K562 (cell line): Measurements from ENCODE around the gene PSMD8. TPM values are rescaled to one million over a fixed set of nuclear protein-coding genes. Genes with fewer than 3 reads are reported as not detected.

Source experiments
- GATA2 ChIP-seq: sonication (generic); formaldehyde crosslinking; IDR thresholded peaks from 2 replicates; pipeline ENCODE4 v1.4.0; 2020; ENCODE audit warnings: mild to moderate bottlenecking, missing genetic modification reagents
- HEY1 ChIP-seq: fragments of 250-450 bp; sonication (Bioruptor Pico); IDR thresholded peaks from 2 replicates; pipeline ENCODE4 v1.5.0; 2020; ENCODE audit warnings: mild to moderate bottlenecking, moderate library complexity, borderline replicate concordance
- IFI16 ChIP-seq: fragments of 250-450 bp; sonication (Bioruptor Pico); IDR thresholded peaks from 2 replicates; pipeline ENCODE4 v2.1.2; 2022; ENCODE audit warnings: mild to moderate bottlenecking, inconsistent platforms
- ILF3 ChIP-seq: fragments of 450-650 bp; IDR thresholded peaks from 2 replicates; pipeline ENCODE4 v1.6.1; 2018; ENCODE audit warnings: antibody characterized with exemption, mild to moderate bottlenecking, moderate library complexity, borderline replicate concordance
- JUND ChIP-seq, 2 experiments: IDR thresholded peaks; 2 replicates in 1 of 2; 3 replicates in 1 of 2; pipeline ENCODE4 v1.6.1; 2011; ENCODE audit warnings: borderline replicate concordance in 2 of 2, low read depth in 2 of 2, low read length in 2 of 2, improper control_type of control experiment in 1 of 2, missing biosample characterization in 1 of 2, missing genetic modification characterization in 1 of 2, missing genetic modification reagents in 1 of 2
- POLR2AphosphoS2 ChIP-seq: IDR thresholded peaks from 2 replicates; pipeline ENCODE4 v1.6.1; 2012; ENCODE audit warnings: low read length, improper control_type of control experiment
- U2AF2 ChIP-seq: fragments of 200-400 bp; formaldehyde crosslinking; optimal IDR thresholded peaks from 2 replicates; pipeline ENCODE3; 2017; ENCODE audit warnings: low read depth, mild to moderate bottlenecking, low read length
- ZBTB1 ChIP-seq: sonication (generic); formaldehyde crosslinking; IDR thresholded peaks from 2 replicates; pipeline ENCODE4 v1.8.1; 2023; ENCODE audit warnings: missing genetic modification reagents, low read depth, mild to moderate bottlenecking, borderline replicate concordance
- ZNF165 ChIP-seq: fragments of 250-450 bp; sonication (Bioruptor Pico); IDR thresholded peaks from 2 replicates; pipeline ENCODE4 v1.4.0; 2020; ENCODE audit warnings: borderline replicate concordance
- ZNF253 ChIP-seq: fragments of 250-450 bp; sonication (Bioruptor Pico); conservative IDR thresholded peaks from 2 replicates; pipeline ENCODE4 v1.6.1; 2021; ENCODE audit warnings: mild to moderate bottlenecking
- ZNF584 ChIP-seq: fragments of 200-800 bp; sonication (Bioruptor generic); IDR thresholded peaks from 2 replicates; pipeline ENCODE4 v1.6.1; 2016; ENCODE audit warnings: low read depth, mild to moderate bottlenecking, missing genetic modification characterization, missing compliant biosample characterization
- ZNF778 ChIP-seq: fragments of 450-650 bp; formaldehyde crosslinking; IDR thresholded peaks from 2 replicates; pipeline ENCODE4 v1.4.0; 2020; ENCODE audit warnings: mild to moderate bottlenecking, moderate library complexity
- polyA plus RNA-seq, 8 experiments: library from polyadenylated mRNA; depleted of rRNA in 4 of 8; stranded (reverse) in 5 of 8; unstranded in 3 of 8; fragments of >200 nt; fragmentation: Nextera tagmentation in 2 of 8; fragmentation: Illumina TruSeq in 1 of 8; extraction: Ambion mirVana in 2 of 8; extraction: Trizol in 1 of 8; gene quantifications; 2 replicates each; pipeline versions ENCODE4 v1.2.1 to v1.2.3, GENCODE V29; 2011 to 2014; ENCODE audit warnings: inconsistent platforms in 1 of 8, missing spikeins in 1 of 8
- total RNA-seq, 7 experiments: library from RNA; depleted of rRNA in 6 of 7; stranded (reverse); fragments of >200 nt in 6 of 7; fragmentation: Illumina TruSeq in 2 of 7; extraction: Trizol in 2 of 7; gene quantifications; 2 replicates each; pipeline versions ENCODE4 v1.2.1 to v1.2.3, GENCODE V29; 2011 to 2021; ENCODE audit warnings: low replicate concordance in 1 of 7
- TF ChIP-seq, protein P1 (sequence below): sonication (generic); formaldehyde crosslinking; IDR thresholded peaks from 2 replicates; pipeline ENCODE4 v1.8.0; 2022; ENCODE audit warnings: mild to moderate bottlenecking, missing genetic modification reagents, borderline replicate concordance
- TF ChIP-seq, protein P2 (sequence below): sonication (generic); formaldehyde crosslinking; IDR thresholded peaks from 2 replicates; pipeline ENCODE4 v1.8.1; 2023; ENCODE audit warnings: mild to moderate bottlenecking, missing genetic modification reagents
- TF ChIP-seq, protein P3 (sequence below): fragments of 200-800 bp; sonication (Bioruptor generic); IDR thresholded peaks from 2 replicates; pipeline ENCODE4 v1.6.1; 2017; ENCODE audit warnings: missing genetic modification characterization, missing compliant biosample characterization
- TF ChIP-seq, protein P4 (sequence below): fragments of 150-350 bp; IDR thresholded peaks from 2 replicates; pipeline ENCODE4 v1.6.1; 2014; ENCODE audit warnings: low read depth, mild to moderate bottlenecking, low read length, borderline replicate concordance
- TF ChIP-seq, protein P5 (sequence below): fragments of 250-450 bp; sonication (Bioruptor Pico); IDR thresholded peaks from 2 replicates; pipeline ENCODE4 v1.8.0; 2021; ENCODE audit warnings: borderline replicate concordance, mild to moderate bottlenecking, moderate library complexity; ENCODE audit not compliant: poor library complexity, severe bottlenecking

PSMD8 gene
- total and polyA plus RNA-seq, 9 of the 15 experiments (the other 6 are each of a cell fraction or from before 2014, with no cell fraction given), result 130 to 583 (median 315) TPM

DNA sequence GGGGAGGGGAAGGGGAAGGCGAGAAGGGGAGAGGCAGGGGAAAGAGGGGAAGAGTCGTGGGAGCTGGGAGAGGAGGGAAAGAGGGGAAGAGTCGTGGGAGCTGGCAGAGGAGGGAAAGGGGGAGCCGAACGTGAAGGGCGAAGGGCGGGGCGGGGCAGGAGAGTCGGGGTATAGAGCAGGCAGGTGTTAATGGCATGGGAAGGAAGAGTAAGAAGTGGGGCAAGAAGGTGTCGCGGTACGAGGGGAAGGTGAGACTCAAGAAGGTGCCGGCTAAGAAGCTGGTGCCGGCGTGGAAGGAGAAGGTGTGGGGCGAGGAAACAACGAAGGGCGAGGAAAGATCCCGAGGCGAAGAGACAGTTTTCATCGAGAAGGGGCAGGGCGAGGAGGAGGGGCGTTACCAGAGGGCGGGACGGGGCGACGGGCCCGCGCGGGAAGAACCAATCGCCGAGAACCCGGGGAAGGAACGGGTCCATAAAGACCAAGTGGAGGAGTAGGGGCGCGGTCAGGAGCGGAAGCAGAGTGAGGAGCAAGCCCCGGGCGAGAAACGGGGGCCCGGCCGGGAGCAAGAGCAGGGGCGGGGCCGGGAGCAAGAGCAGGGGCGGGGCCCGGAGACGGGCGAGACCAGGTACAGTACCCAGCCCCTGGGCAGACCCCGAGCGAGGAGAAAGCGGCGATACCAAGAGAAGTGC, 38.3 kb upstream of the PSMD8 start (continued):
- TF ChIP-seq, protein P1, sequence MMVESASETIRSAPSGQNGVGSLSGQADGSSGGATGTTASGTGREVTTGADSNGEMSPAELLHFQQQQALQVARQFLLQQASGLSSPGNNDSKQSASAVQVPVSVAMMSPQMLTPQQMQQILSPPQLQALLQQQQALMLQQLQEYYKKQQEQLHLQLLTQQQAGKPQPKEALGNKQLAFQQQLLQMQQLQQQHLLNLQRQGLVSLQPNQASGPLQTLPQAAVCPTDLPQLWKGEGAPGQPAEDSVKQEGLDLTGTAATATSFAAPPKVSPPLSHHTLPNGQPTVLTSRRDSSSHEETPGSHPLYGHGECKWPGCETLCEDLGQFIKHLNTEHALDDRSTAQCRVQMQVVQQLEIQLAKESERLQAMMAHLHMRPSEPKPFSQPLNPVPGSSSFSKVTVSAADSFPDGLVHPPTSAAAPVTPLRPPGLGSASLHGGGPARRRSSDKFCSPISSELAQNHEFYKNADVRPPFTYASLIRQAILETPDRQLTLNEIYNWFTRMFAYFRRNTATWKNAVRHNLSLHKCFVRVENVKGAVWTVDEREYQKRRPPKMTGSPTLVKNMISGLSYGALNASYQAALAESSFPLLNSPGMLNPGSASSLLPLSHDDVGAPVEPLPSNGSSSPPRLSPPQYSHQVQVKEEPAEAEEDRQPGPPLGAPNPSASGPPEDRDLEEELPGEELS (CRISPR knock-in tag), result no peak
- TF ChIP-seq, protein P2, sequence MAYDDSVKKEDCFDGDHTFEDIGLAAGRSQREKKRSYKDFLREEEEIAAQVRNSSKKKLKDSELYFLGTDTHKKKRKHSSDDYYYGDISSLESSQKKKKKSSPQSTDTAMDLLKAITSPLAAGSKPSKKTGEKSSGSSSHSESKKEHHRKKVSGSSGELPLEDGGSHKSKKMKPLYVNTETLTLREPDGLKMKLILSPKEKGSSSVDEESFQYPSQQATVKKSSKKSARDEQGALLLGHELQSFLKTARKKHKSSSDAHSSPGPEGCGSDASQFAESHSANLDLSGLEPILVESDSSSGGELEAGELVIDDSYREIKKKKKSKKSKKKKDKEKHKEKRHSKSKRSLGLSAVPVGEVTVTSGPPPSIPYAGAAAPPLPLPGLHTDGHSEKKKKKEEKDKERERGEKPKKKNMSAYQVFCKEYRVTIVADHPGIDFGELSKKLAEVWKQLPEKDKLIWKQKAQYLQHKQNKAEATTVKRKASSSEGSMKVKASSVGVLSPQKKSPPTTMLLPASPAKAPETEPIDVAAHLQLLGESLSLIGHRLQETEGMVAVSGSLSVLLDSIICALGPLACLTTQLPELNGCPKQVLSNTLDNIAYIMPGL (CRISPR knock-in tag), result no peak
- TF ChIP-seq HEY1 (CRISPR knock-in tag), result no peak
- no peak for TF ChIP-seq ZNF778 (CRISPR knock-in tag)
- TF ChIP-seq, protein P3, sequence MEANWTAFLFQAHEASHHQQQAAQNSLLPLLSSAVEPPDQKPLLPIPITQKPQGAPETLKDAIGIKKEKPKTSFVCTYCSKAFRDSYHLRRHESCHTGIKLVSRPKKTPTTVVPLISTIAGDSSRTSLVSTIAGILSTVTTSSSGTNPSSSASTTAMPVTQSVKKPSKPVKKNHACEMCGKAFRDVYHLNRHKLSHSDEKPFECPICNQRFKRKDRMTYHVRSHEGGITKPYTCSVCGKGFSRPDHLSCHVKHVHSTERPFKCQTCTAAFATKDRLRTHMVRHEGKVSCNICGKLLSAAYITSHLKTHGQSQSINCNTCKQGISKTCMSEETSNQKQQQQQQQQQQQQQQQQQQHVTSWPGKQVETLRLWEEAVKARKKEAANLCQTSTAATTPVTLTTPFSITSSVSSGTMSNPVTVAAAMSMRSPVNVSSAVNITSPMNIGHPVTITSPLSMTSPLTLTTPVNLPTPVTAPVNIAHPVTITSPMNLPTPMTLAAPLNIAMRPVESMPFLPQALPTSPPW (CRISPR knock-in tag), result peak; percentile 64
- no peak for TF ChIP-seq GATA2 (CRISPR knock-in tag)
- TF ChIP-seq, protein P4, sequence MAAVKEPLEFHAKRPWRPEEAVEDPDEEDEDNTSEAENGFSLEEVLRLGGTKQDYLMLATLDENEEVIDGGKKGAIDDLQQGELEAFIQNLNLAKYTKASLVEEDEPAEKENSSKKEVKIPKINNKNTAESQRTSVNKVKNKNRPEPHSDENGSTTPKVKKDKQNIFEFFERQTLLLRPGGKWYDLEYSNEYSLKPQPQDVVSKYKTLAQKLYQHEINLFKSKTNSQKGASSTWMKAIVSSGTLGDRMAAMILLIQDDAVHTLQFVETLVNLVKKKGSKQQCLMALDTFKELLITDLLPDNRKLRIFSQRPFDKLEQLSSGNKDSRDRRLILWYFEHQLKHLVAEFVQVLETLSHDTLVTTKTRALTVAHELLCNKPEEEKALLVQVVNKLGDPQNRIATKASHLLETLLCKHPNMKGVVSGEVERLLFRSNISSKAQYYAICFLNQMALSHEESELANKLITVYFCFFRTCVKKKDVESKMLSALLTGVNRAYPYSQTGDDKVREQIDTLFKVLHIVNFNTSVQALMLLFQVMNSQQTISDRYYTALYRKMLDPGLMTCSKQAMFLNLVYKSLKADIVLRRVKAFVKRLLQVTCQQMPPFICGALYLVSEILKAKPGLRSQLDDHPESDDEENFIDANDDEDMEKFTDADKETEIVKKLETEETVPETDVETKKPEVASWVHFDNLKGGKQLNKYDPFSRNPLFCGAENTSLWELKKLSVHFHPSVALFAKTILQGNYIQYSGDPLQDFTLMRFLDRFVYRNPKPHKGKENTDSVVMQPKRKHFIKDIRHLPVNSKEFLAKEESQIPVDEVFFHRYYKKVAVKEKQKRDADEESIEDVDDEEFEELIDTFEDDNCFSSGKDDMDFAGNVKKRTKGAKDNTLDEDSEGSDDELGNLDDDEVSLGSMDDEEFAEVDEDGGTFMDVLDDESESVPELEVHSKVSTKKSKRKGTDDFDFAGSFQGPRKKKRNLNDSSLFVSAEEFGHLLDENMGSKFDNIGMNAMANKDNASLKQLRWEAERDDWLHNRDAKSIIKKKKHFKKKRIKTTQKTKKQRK, result no peak
- no peak for TF ChIP-seq ZBTB1
- TF ChIP-seq ZNF165 (CRISPR knock-in tag), result no peak
- TF ChIP-seq, protein P5, sequence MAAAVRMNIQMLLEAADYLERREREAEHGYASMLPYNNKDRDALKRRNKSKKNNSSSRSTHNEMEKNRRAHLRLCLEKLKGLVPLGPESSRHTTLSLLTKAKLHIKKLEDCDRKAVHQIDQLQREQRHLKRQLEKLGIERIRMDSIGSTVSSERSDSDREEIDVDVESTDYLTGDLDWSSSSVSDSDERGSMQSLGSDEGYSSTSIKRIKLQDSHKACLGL, result no peak
- no peak for TF ChIP-seq ZNF253 (CRISPR knock-in tag)
- TF ChIP-seq POLR2AphosphoS2, result no peak
- TF ChIP-seq ZNF584, result no peak
- no peak for TF ChIP-seq U2AF2
- no peak for TF ChIP-seq IFI16 (CRISPR knock-in tag)
- TF ChIP-seq JUND (IDR thresholded peaks at IDR 0.05; ENCODE audit: borderline replicate concordance, low read depth, low read length), result peak; percentile 9; the same call in 1 of the 2 replicates
- TF ChIP-seq JUND (tag; IDR thresholded peaks at IDR 0.05; ENCODE audit: borderline replicate concordance, low read depth, low read length), result no peak
- TF ChIP-seq ILF3, result no peak
